HUES6 (cell line): Measurements from ENCODE around the gene KCNMA1.

Experiments
- H3K27ac ChIP-seq: 2 replicates; pipeline ENCODE4 v1.7.0; 2013; ENCODE audit warnings: low read depth, mild to moderate bottlenecking, low read length, inconsistent platforms
- H3K27me3 ChIP-seq: 2 replicates; pipeline ENCODE4 v1.6.1; 2013; ENCODE audit warnings: low read length; ENCODE audit not compliant: control insufficient read depth, insufficient read depth
- H3K36me3 ChIP-seq: 2 replicates; pipeline ENCODE4 v1.6.1; 2013; ENCODE audit warnings: low read length; ENCODE audit not compliant: control insufficient read depth, insufficient read depth
- H3K4me1 ChIP-seq: 2 replicates; pipeline ENCODE4 v1.6.1; 2013; ENCODE audit warnings: low read length; ENCODE audit not compliant: control insufficient read depth, insufficient read depth
- H3K4me3 ChIP-seq: 2 replicates; pipeline ENCODE4 v1.5.1; 2013; ENCODE audit warnings: low read depth, low read length
- H3K9ac ChIP-seq: one replicate; pipeline ENCODE4 v1.6.1; 2013; ENCODE audit warnings: mild to moderate bottlenecking, low read length
- H3K9me3 ChIP-seq: 2 replicates; pipeline ENCODE4 v1.6.1; 2013; ENCODE audit warnings: low read depth, low read length; ENCODE audit not compliant: control insufficient read depth, insufficient read depth

KCNMA1 gene

DNA sequence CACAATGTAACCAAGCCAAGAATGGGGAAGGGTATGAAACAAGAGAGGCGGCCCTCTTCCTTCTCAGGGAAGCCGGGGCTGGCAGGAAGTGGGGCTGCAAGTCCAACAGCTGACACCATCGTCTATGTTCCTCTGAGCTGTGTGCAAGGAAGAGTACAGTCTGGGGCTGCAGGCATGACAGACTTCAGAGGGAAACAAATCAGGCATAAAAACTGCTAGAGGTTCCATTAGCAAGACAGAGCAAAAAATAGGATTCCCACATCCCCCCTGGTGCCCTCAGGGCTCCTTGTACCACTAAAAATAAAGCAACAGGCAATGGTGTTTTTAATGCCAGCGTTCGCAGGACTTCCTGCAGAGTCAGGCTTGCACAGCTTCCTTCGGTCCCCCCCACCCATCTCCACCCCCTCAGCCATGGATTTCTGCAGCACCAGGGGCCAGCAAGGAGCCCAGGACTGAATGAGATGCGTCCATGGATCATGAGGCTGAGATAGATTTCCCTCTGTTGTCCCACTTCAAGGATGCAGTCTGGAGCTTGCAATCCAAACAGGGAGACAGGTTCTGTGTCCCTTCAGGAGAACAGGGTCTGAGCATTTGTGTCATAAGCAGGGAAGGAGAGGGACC is 34.6 kb downstream of the KCNMA1 start:
- Histone ChIP-seq H3K27ac (no peak overlapping the region), H3K27me3 (no peaks in the 10 kb centered on the region), H3K36me3 (no peaks in the 10 kb centered on the region), H3K9me3 (no peaks in the 10 kb centered on the region), H3K9ac (no peak overlapping the region), H3K4me3 (no peak overlapping the region), H3K4me1 (peaks cover 19% of the 10 kb centered on the region; the same call in 1 of the 2 replicates)

GRCh38 chr10:77602231-77602912 is 35.2 kb downstream of the KCNMA1 start:
- no peak overlapping the region for H3K9ac ChIP-seq
- H3K27me3 ChIP-seq = no peaks in the 10 kb centered on the region
- H3K27ac ChIP-seq = no peak overlapping the region
- H3K9me3 ChIP-seq = no peaks in the 10 kb centered on the region
- no peak overlapping the region for H3K4me3 ChIP-seq
- H3K4me1 ChIP-seq = peaks cover 19% of the 10 kb centered on the region; the same call in 1 of the 2 replicates
- no peaks in the 10 kb centered on the region for H3K36me3 ChIP-seq

- H3K9me3 ChIP-seq = no peaks in the 10 kb centered on the region
- no peaks in the 10 kb centered on the region for H3K36me3 ChIP-seq
- H3K4me3 ChIP-seq = no peak overlapping the region
- no peak overlapping the region for H3K27ac ChIP-seq
- peaks cover 19% of the 10 kb centered on the region; the same call in 1 of the 2 replicates for H3K4me1 ChIP-seq
- no peak overlapping the region for H3K9ac ChIP-seq
- no peaks in the 10 kb centered on the region for H3K27me3 ChIP-seq
Observed at GRCh38 chr10:77601488-77601887, 36.1 kb downstream of the KCNMA1 start.

- H3K4me3 ChIP-seq = no peak overlapping the region
- H3K27me3 ChIP-seq = no peaks in the 10 kb centered on the region
- H3K4me1 ChIP-seq = peaks cover 19% of the 10 kb centered on the region; the same call in 1 of the 2 replicates
- H3K9ac ChIP-seq = no peak overlapping the region
- no peaks in the 10 kb centered on the region for H3K36me3 ChIP-seq
- H3K27ac ChIP-seq = no peak overlapping the region
- no peaks in the 10 kb centered on the region for H3K9me3 ChIP-seq
Observed at GRCh38 chr10:77600640-77601039, 37.0 kb downstream of the KCNMA1 start.

DNA sequence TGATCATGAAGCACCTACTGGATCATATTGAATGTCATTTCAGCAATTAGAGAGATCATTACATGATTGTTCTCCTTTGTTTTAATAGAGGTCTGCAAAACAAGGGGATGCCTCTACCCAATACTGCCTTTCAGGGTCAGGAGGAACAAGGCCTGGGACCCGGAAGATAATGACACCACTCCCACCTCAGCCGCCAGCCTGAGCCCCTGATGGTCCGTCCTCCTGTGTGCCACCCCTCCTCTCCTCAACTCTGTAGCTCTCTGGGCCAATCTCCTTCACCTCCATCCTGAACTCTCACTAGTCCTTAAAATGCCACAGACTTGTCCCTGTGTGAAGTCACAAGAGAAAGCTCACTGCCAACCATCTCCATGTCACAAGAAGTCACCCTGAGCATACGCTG is 38.0 kb downstream of the KCNMA1 start:
- Histone ChIP-seq H3K9ac (no peak overlapping the region), H3K9me3 (no peaks in the 10 kb centered on the region), H3K36me3 (no peaks in the 10 kb centered on the region), H3K4me3 (no peak overlapping the region), H3K27ac (no peak overlapping the region), H3K4me1 (peaks cover 19% of the 10 kb centered on the region; the same call in 1 of the 2 replicates), H3K27me3 (no peaks in the 10 kb centered on the region)

DNA sequence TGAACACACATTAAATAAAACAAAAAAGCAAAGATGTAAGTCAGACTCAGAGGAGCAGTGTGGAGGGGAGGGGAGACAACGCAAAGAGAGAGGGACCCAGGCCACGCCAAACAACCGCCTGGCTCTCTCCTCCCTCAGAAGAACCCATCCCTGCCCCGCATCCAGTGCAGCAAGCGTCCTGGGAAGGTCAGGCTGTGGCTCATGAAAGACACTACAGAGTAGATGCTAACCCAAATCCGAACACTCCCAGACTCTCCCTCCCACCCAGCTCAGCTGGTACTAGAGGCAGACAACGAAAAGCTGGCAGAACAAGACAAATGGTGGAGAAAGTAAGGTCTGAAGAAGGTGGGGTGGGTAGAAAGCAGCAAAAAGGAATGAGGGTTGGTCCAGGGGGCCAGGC is 39.0 kb downstream of the KCNMA1 start:
- H3K27ac ChIP-seq = no peak overlapping the region

GRCh38 chr10:77597560-77597959 is 40.0 kb downstream of the KCNMA1 start:
- Histone ChIP-seq H3K4me3 (no peak overlapping the region), H3K27ac (no peak overlapping the region), H3K27me3 (no peaks in the 10 kb centered on the region), H3K36me3 (no peaks in the 10 kb centered on the region), H3K4me1 (peaks cover 5% of the 10 kb centered on the region; the same call in 1 of the 2 replicates), H3K9ac (no peak overlapping the region), H3K9me3 (no peaks in the 10 kb centered on the region)

More for the DNA sequence above, 39.0 kb downstream of the KCNMA1 start:
- no peak overlapping the region for H3K9ac ChIP-seq
- H3K27me3 ChIP-seq = no peaks in the 10 kb centered on the region
- H3K4me3 ChIP-seq = no peak overlapping the region
- no peaks in the 10 kb centered on the region for H3K9me3 ChIP-seq
- peaks cover 16% of the 10 kb centered on the region; the same call in 1 of the 2 replicates for H3K4me1 ChIP-seq
- H3K36me3 ChIP-seq = no peaks in the 10 kb centered on the region

- Histone ChIP-seq H3K36me3 (no peaks in the 10 kb centered on the region), H3K27ac (no peak overlapping the region), H3K9ac (no peak overlapping the region), H3K4me1 (no peaks in the 10 kb centered on the region), H3K9me3 (no peaks in the 10 kb centered on the region), H3K27me3 (no peaks in the 10 kb centered on the region), H3K4me3 (no peak overlapping the region)
Observed at GRCh38 chr10:77594471-77594783, 43.2 kb downstream of the KCNMA1 start.

DNA sequence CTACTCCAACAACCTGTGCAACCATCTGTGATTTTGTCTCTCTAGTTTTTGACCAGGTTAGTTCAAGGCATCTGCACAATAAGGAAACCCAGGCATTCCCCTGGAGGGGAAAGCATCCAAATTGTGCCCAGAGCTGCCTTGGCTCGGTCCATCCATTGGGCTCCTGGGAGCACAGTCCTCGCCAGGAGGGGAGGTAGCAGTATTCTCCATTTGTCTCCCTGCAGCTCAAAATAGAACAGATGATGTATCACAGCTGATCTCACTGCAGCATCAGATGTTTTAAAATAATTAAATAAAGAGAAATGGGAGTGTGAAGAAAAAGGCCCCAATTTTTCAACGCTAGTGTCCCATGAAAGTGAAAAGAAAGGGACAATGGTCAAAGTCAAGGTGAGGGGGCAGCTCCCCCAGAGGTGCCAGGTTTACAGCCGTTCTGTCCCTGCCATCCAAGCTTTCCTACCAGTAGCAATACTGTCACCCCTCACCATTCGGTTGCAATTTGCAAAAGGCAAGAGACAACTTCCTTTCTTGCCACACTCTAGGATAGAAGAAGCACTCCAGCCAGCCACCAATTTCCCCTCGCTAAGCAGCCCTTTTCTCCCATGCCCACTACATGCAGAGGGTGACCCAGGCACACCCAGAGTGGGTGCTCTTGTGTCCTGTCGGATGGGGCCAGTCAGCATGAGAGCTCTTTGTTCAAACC is 43.7 kb downstream of the KCNMA1 start:
- Histone ChIP-seq H3K9me3 (no peaks in the 10 kb centered on the region), H3K36me3 (no peaks in the 10 kb centered on the region), H3K27ac (no peak overlapping the region), H3K4me1 (no peaks in the 10 kb centered on the region), H3K4me3 (no peak overlapping the region), H3K27me3 (no peaks in the 10 kb centered on the region), H3K9ac (no peak overlapping the region)

- Histone ChIP-seq H3K9ac (no peak overlapping the region), H3K4me1 (no peaks in the 10 kb centered on the region), H3K36me3 (no peaks in the 10 kb centered on the region), H3K27me3 (no peaks in the 10 kb centered on the region), H3K4me3 (no peak overlapping the region), H3K9me3 (no peaks in the 10 kb centered on the region), H3K27ac (no peak overlapping the region)
Observed at GRCh38 chr10:77592946-77593636, 44.5 kb downstream of the KCNMA1 start.

GRCh38 chr10:77592510-77592909 is 45.1 kb downstream of the KCNMA1 start:
- Histone ChIP-seq H3K4me1 (peaks cover 2% of the 10 kb centered on the region; the same call in 1 of the 2 replicates), H3K9ac (no peak overlapping the region), H3K27me3 (no peaks in the 10 kb centered on the region), H3K27ac (no peak overlapping the region), H3K4me3 (no peak overlapping the region), H3K9me3 (no peaks in the 10 kb centered on the region), H3K36me3 (no peaks in the 10 kb centered on the region)
